ENCODE measurements around the gene PACSIN2.

DNA sequence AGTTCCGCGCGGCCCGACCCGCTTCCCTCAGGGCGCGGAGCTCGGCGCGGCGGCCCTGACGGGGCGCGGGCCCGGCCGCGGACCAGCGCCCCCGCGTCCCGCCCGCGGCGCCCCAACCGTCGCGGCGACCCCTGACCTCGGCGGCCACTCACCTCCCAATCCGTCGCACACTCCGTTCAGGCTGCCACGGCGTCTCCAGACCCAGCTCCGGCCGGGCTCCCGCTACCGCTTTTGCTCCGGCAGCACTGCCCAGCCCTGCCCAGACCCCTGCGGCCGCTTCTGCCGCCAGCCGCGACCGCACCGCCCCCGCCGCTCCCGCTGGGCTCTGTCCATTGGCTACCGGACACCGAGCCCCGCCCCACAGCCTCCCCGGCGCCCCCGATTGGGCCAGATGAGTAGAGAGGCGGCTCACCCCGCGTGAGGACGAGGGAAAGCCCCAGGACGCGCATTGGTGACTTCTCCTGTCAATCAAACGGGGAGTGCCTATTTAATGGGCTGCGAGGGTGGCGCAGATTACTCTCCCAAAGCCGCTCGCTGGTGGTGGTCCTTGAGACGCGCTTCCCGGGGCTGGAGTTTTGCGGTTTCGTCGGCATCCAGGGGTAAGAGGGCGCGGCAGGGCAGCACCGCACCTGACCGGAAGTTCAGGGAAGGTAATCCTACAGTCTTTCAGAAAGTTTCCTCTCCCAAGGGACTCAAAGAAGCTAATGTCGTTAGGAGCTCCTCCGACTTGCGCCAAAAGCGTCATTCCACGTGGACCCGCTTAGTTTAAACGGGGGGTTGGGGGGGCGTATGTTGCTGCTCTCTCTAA, at the start of gene PACSIN2:
- TF ChIP-seq, protein P1, sequence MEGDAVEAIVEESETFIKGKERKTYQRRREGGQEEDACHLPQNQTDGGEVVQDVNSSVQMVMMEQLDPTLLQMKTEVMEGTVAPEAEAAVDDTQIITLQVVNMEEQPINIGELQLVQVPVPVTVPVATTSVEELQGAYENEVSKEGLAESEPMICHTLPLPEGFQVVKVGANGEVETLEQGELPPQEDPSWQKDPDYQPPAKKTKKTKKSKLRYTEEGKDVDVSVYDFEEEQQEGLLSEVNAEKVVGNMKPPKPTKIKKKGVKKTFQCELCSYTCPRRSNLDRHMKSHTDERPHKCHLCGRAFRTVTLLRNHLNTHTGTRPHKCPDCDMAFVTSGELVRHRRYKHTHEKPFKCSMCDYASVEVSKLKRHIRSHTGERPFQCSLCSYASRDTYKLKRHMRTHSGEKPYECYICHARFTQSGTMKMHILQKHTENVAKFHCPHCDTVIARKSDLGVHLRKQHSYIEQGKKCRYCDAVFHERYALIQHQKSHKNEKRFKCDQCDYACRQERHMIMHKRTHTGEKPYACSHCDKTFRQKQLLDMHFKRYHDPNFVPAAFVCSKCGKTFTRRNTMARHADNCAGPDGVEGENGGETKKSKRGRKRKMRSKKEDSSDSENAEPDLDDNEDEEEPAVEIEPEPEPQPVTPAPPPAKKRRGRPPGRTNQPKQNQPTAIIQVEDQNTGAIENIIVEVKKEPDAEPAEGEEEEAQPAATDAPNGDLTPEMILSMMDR (IDR thresholded peaks at IDR 0.05; ENCODE audit: low read depth, low read length): no peak
- TF ChIP-seq POLR2A (IDR thresholded peaks at IDR 0.05; ENCODE audit: extremely low read depth, insufficient read length): peak; percentile 90
